ENCODE measurements around the gene MYL7.
"Not testable (repeated sequence)": the region's sequence is repeated elsewhere in the genome, so short reads cannot be mapped to it uniquely, and the experiment has no call there.

The MYL7 gene

DNA sequence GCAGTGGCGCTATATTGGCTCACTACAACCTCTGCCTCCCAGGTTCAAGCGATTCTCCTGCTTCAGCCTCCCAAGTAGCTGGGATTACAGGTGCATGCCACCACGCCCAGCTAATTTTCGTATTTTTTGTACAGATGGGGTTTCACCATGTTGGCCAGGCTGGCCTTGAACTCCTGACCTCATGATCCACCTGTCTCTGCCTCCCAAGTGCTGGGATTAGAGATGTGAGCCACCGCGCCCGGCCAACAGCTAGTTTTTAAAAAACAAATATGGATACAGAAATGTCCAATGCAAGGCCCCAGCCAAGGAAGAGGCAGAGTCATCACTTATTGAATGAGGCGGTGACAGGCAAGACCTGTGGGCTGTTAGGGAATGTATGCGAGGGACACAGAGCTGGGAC is 30.8 kb upstream of the MYL7 start:
- DNase-seq: not testable (repeated sequence)

- DNase-seq: no peak
These were observed 26.8 kb upstream of the MYL7 start for GRCh38 chr7:44167920-44168319.

DNA sequence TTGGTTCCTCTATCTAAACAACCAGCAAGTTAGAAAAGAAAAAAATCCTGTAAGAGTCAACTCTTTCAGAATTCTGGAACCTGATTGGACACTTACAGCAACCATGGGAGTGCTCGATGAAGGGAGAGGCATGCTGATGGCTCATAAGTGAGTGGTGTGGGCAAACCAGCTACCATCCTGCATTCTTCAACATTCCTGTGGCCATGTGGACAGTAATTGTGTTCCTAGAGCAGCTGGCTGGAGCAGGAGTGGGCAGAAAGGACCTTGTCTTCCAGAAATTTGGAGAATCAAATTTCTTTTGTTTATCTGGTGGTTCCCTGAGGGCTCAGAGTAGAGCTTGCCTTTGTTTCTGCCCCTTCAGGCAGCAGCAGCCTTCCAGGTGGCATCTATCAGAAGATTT is 22.5 kb upstream of the MYL7 start:
- no peak for DNase-seq

DNA sequence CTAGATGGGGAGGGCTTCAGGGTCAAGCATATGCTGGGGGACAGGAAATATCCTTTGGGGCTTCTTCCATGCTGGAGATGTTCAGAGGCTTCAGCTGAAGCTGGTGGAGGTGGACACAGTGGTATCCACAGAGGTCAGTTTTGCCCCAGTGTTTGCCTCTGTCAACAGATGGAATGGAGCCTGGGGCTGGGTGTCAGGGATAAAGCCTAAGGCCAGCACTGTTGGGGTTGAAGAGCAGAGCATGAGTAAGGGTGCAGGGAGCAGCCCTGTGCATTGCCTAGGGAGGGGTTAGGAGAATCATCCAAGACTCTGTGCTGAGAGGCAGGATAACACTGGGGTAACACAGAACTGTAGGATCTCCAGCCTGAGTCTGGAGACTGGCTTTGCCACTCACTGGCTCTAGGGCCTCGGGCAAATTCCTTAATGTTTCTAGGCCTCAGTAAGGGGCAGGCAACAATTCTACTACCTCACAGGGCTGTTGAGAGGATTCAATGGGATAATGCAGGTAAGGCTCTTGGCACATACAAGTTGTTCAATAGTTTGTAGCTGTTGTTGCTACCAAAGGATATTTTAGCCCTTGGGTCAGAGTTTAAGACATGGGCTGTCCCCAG is 21.8 kb upstream of the MYL7 start:
- no peak for DNase-seq

GRCh38 chr7:44162179-44162578 is 21.0 kb upstream of the MYL7 start:
- DNase-seq: no peak

DNA sequence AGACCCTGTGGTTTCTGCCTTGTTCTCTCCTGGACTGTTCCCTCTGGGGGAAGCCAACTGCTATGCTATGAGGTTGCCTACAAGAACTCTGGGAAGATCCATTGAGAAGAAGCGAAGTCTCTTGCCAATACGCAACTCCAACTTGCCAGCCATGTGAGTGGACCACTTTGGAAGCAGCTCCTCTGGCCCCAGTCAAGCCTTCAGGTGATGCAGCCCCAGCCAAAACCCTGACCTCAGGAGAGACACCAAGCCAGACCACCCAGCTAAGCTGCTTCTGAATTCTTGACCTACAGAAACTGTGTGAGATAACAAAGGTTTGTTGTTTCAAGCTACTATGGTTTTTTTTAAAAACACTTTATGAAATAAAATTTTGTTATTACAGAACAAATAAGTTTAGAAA is 20.2 kb upstream of the MYL7 start:
- DNase-seq: no peak

- no peak for DNase-seq
These were observed 18.9 kb upstream of the MYL7 start for GRCh38 chr7:44159824-44160630.

GRCh38 chr7:44158873-44159631 is 17.9 kb upstream of the MYL7 start:
- no peak for DNase-seq

DNA sequence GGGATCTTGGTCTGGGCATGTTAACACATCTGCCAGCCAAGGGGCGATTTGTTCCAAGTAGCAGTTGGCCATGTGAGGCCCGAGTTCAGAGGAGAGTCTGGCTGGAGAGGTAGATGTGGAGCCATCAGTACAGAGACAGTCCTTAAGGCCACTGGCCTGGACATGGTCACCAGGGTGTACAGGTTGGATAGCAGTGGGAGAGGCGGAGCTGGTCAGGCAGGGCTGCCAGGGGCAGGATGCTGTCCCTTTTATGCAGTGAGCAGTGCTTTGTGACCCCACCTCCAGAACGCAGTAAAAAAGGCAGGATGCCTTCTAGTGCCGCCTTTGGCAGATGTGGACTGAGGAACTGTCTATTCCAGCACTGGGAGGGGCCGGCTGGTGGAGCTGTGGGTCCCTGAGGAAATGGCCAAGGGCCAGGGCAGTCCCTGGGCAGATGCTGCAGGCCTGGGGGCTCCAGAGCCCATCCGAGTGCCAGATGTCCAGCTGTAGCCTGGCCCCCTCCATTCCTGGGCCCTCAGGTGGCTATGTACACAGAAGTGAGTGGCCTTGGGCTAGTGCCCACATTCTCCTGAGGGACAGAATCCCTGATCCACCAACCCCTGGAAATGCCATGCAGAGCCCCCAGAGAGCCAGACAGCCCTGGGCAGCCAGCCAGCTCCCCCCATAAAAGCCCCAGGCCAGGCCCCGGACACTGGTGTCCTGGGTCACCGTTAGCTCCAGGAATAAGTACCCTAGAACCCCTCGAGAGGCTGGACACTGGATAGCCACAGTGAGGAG is 17.2 kb upstream of the MYL7 start:
- DNase-seq: no peak

- no peak for DNase-seq
These were observed 16.3 kb upstream of the MYL7 start for GRCh38 chr7:44157116-44158080.

- no peak for DNase-seq
These were observed 15.4 kb upstream of the MYL7 start for GRCh38 chr7:44156453-44157010.

- DNase-seq: no peak
These were observed 14.4 kb upstream of the MYL7 start for GRCh38 chr7:44155191-44156185.

- no peak for DNase-seq
These were observed 13.6 kb upstream of the MYL7 start for GRCh38 chr7:44154703-44155102.

DNA sequence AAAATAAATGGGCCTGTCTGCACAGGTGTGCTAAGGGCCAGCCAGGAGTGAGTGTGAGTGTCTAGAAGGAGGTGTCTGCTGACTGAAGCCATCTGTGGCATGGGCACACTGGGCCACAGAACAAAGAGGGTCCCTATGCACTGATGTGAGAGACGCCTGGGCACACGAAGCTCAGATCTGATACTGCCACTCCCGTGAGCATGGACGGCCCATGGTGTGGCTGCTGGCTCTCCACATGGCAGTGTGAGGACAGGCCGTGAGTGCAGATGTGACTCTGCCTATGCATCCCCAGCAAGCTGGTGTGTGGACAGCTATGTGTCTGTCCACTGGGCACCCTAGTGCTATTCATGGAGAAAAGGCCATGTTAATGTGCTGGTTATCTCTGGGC is 12.8 kb upstream of the MYL7 start:
- DNase-seq: no peak

GRCh38 chr7:44152971-44153947 is 12.1 kb upstream of the MYL7 start:
- DNase-seq: no peak

DNA sequence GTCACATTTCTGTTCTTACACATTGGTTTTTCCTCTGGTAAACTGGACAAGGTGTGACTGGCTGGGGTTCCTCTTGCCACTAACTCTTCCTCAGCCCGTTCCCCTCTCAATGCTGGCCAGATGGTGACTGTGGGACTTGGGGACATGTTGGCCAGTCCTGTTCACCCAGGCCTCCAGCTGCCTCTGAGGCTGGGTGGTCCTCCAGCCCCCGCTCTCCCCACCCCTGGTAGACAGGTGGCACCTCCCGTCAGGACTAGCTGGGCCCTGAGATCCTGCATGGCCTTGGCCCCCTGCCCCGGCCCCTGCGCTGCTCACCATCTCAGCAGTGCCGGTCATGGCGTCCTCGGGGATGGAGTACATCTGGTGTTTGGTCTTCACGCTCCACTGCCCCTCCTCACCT is 10.8 kb upstream of the MYL7 start:
- no peak for DNase-seq

DNA sequence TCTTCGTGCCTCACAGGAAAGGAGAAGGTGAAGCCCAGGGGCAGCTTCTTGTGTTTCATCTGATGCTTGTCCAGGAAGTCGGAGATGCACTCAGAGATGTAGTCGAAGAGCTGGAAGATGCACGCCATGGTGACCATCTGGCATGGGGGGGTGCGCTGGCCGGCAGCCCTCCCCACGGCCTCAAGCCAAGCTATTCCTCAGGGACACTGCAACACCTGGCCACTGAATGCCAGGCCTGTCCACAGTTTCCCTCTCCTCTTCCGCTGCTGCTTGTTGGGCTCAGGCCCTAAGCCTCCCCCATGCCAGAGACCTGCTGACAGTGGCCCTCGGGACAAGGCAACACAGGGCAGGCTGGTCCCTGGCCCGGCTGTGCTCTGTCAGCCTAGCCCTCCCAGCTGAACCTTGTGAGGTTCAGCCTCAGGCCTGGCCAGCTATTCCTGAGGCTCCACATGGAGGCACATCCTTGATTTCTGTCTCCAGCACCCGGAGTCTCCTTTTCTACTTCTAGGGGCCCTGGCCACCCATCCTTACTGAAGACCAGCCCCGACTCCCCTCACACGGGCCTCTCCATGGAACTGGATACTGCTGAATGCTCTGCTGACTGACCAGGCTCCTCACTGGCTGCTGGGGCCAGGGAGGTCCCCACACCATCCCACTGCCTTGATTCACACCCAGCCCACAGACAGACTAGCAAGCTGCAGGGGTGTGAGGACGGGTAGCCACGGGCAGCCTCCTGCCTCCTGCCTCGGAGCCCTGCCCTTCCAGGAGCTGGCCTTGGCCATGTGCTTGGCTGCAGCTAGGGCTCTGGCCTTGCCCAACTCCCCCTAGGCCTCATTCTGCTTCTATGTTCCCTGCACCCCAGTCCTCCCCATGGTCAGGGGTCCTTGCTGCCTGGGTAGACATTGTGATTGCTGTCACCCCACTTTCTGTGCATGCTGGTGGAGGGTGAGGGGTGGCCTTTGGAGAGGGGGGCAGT is 10.1 kb upstream of the MYL7 start:
- no peak for DNase-seq

- no peak for DNase-seq
These were observed 9.3 kb upstream of the MYL7 start for GRCh38 chr7:44150466-44150832.

Data from NCI-H1048 (cell line).